ENCODE data around the gene TMEM184A. TPM values are rescaled to one million over a fixed set of nuclear protein-coding genes. Genes with fewer than 3 reads are reported as not detected.

Gene TMEM184A
- total RNA-seq, 4 donors from 2014 or later = 55.0 to 234 (median 112) TPM

- H3K4me1 ChIP-seq = peaks cover 21% of the 10 kb centered on the region
- DNase-seq (ENCODE audit: low spot score in 2 of 2) = no peak
- no peak overlapping the region for H3K27ac ChIP-seq
- H3K9me3 ChIP-seq = no peaks in the 10 kb centered on the region
- no peak overlapping the region for H3K4me3 ChIP-seq
- H3K36me3 ChIP-seq = peaks cover 38% of the 10 kb centered on the region
- WGBS = 91% methylated on average over 19 of the region's 40 CpGs
- TF ChIP-seq CTCF (IDR thresholded peaks at IDR 0.05) (no peak), EP300 (IDR thresholded peaks at IDR 0.05) (no peak), POLR2A (IDR thresholded peaks at IDR 0.05) (no peak), POLR2AphosphoS5 (IDR thresholded peaks at IDR 0.05) (no peak)
- no peaks in the 10 kb centered on the region for H3K27me3 ChIP-seq
Measured at GRCh38 chr7:1545417-1546246, 10.4 kb downstream of the TMEM184A start.

GRCh38 chr7:1544896-1545416 is 11.0 kb downstream of the TMEM184A start:
- no peak for TF ChIP-seq CTCF (IDR thresholded peaks at IDR 0.05)
- no peak for TF ChIP-seq POLR2AphosphoS5 (IDR thresholded peaks at IDR 0.05)
- no peak for TF ChIP-seq POLR2A (IDR thresholded peaks at IDR 0.05)
- TF ChIP-seq EP300 (IDR thresholded peaks at IDR 0.05) = no peak
- Histone ChIP-seq H3K4me3 (no peak overlapping the region), H3K36me3 (peaks cover 40% of the 10 kb centered on the region), H3K9me3 (no peaks in the 10 kb centered on the region), H3K27ac (no peak overlapping the region), H3K4me1 (peaks cover 21% of the 10 kb centered on the region), H3K27me3 (no peaks in the 10 kb centered on the region)
- DNase-seq (ENCODE audit: low spot score in 2 of 2) = no peak
- no CpG with 5 or more reads among the region's 16 CpGs for WGBS

- 56% methylated on average over 30 of the region's 41 CpGs for WGBS
- no peak overlapping the region for H3K27ac ChIP-seq
- no peaks in the 10 kb centered on the region for H3K27me3 ChIP-seq
- no peak for DNase-seq (ENCODE audit: low spot score in 2 of 2)
- H3K4me1 ChIP-seq = peaks cover 23% of the 10 kb centered on the region
- no peak for TF ChIP-seq POLR2A (IDR thresholded peaks at IDR 0.05)
- no peak for TF ChIP-seq POLR2AphosphoS5 (IDR thresholded peaks at IDR 0.05)
- TF ChIP-seq CTCF (IDR thresholded peaks at IDR 0.05) = no peak
- no peak for TF ChIP-seq EP300 (IDR thresholded peaks at IDR 0.05)
- no peak overlapping the region for H3K4me3 ChIP-seq
- H3K36me3 ChIP-seq = peaks cover 44% of the 10 kb centered on the region
- H3K9me3 ChIP-seq = no peaks in the 10 kb centered on the region
Measured at GRCh38 chr7:1544178-1544895, 11.7 kb downstream of the TMEM184A start.

GRCh38 chr7:1543826-1544177 is 12.2 kb downstream of the TMEM184A start:
- no peaks in the 10 kb centered on the region for H3K9me3 ChIP-seq
- peaks cover 49% of the 10 kb centered on the region for H3K36me3 ChIP-seq
- H3K27me3 ChIP-seq = no peaks in the 10 kb centered on the region
- TF ChIP-seq POLR2AphosphoS5 (IDR thresholded peaks at IDR 0.05) = no peak
- no peak for TF ChIP-seq EP300 (IDR thresholded peaks at IDR 0.05)
- TF ChIP-seq POLR2A (IDR thresholded peaks at IDR 0.05) = no peak
- no peak for DNase-seq (ENCODE audit: low spot score in 2 of 2)
- H3K27ac ChIP-seq = no peak overlapping the region
- peaks cover 29% of the 10 kb centered on the region for H3K4me1 ChIP-seq
- no peak overlapping the region for H3K4me3 ChIP-seq
- WGBS = 51% methylated on average over 3 of the region's 6 CpGs

- no peak for DNase-seq (ENCODE audit: low spot score in 2 of 2)
- Histone ChIP-seq H3K9me3 (no peaks in the 10 kb centered on the region), H3K4me3 (no peak overlapping the region), H3K27ac (no peak overlapping the region), H3K36me3 (peaks cover 48% of the 10 kb centered on the region), H3K4me1 (peaks cover 36% of the 10 kb centered on the region), H3K27me3 (no peaks in the 10 kb centered on the region)
- 79% methylated on average over 22 of the region's 38 CpGs for WGBS
- TF ChIP-seq POLR2A (IDR thresholded peaks at IDR 0.05) (no peak), CTCF (IDR thresholded peaks at IDR 0.05) (no peak), POLR2AphosphoS5 (IDR thresholded peaks at IDR 0.05) (no peak), EP300 (IDR thresholded peaks at IDR 0.05) (no peak)
Measured at GRCh38 chr7:1542841-1543747, 12.9 kb downstream of the TMEM184A start.
